ENCODE measurements around the gene CPLANE1. TPM values are rescaled to one million over a fixed set of nuclear protein-coding genes. Genes with fewer than 3 reads are reported as not detected.
"Not testable (repeated sequence)": the region's sequence is repeated elsewhere in the genome, so short reads cannot be mapped to it uniquely, and the experiment has no call there.

The CPLANE1 gene
- total RNA-seq, 2 donors from 2014 or later = 9.0 to 22.5 TPM

- no peaks in the 10 kb centered on the region for H3K9me3 ChIP-seq
- no peak for TF ChIP-seq CTCF (IDR thresholded peaks at IDR 0.05)
- DNase-seq (ENCODE audit: low spot score) = no peak
Observed at GRCh38 chr5:37090781-37091180, 158.4 kb downstream of the CPLANE1 start.

DNA sequence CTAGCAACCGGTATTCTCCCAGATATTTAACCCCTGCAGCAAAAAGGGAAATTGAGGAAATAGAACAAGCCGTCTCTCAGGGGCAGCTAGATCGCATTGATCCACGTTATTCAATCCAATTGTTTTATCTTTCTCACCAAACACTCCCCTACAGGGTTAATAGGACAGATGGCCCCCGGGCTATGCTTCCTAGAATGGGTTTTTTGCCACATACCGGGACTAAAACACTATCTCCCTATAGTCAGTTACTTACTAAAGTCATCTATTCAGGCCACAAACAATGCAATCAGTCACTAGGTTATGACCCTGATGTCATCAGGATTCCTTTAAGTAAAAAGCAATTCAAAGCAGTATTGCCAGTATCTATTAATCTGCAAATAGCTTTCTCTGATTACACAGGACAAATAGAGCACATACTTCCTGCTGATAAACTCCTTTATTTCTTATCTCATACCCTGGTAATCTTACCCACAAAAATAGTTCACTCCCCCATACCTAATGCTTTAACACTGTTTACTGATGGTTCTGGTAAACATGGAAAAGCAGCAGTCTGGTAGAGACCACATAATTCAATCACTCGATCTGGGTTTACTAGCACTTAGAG lies 159.0 kb downstream of the CPLANE1 start:
- no peak overlapping the region for H3K4me3 ChIP-seq
- no peaks in the 10 kb centered on the region for H3K9me3 ChIP-seq
- no peaks in the 10 kb centered on the region for H3K27me3 ChIP-seq
- H3K4me1 ChIP-seq = no peaks in the 10 kb centered on the region
- no peak overlapping the region for H3K27ac ChIP-seq
- no peak for DNase-seq (ENCODE audit: low spot score)
- TF ChIP-seq CTCF (IDR thresholded peaks at IDR 0.05) = no peak
- no peaks in the 10 kb centered on the region for H3K36me3 ChIP-seq

More at GRCh38 chr5:37090781-37091180, 158.4 kb downstream of the CPLANE1 start:
- Histone ChIP-seq H3K4me3 (no peak overlapping the region), H3K27me3 (no peaks in the 10 kb centered on the region), H3K4me1 (no peaks in the 10 kb centered on the region), H3K36me3 (no peaks in the 10 kb centered on the region), H3K27ac (no peak overlapping the region)

DNA sequence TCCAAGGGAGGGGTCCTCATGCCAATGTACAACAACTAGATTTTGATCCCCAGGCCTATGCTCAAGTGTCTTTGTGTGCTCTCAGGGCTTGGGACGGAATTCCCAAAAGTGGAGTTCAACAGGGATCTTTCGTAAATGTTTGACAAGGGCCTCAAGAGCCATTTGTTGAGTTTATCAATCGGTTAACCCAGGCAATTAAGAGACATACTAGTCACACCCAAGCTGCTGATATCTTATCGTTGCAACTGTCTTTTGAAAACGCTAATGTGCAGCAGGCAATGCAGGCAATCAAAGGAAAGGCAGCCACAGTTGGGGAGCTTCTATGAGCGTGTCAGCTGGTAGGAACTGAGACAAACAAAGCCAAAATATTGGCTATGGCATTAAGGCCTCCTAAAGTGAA lies 161.2 kb downstream of the CPLANE1 start:
- H3K27me3 ChIP-seq = no peaks in the 10 kb centered on the region
- no peaks in the 10 kb centered on the region for H3K4me1 ChIP-seq
- no peak overlapping the region for H3K4me3 ChIP-seq
- no peaks in the 10 kb centered on the region for H3K36me3 ChIP-seq
- DNase-seq (ENCODE audit: low spot score) = no peak
- H3K9me3 ChIP-seq = no peaks in the 10 kb centered on the region
- no peak for TF ChIP-seq CTCF (IDR thresholded peaks at IDR 0.05)
- no peak overlapping the region for H3K27ac ChIP-seq

- H3K27me3 ChIP-seq = no peaks in the 10 kb centered on the region
- no peak for TF ChIP-seq CTCF (IDR thresholded peaks at IDR 0.05)
- no peak for DNase-seq (ENCODE audit: low spot score)
- H3K4me3 ChIP-seq = no peak overlapping the region
- H3K4me1 ChIP-seq = no peaks in the 10 kb centered on the region
- no peak overlapping the region for H3K27ac ChIP-seq
- no peaks in the 10 kb centered on the region for H3K36me3 ChIP-seq
- no peaks in the 10 kb centered on the region for H3K9me3 ChIP-seq
Observed at GRCh38 chr5:37086466-37087173, 162.6 kb downstream of the CPLANE1 start.

- H3K9me3 ChIP-seq; DNase-seq (ENCODE audit: low spot score); H3K4me3 ChIP-seq; H3K27me3 ChIP-seq; H3K36me3 ChIP-seq; H3K27ac ChIP-seq; H3K4me1 ChIP-seq: not testable (repeated sequence)
Observed at GRCh38 chr5:37086026-37086425, 163.2 kb downstream of the CPLANE1 start.

DNA sequence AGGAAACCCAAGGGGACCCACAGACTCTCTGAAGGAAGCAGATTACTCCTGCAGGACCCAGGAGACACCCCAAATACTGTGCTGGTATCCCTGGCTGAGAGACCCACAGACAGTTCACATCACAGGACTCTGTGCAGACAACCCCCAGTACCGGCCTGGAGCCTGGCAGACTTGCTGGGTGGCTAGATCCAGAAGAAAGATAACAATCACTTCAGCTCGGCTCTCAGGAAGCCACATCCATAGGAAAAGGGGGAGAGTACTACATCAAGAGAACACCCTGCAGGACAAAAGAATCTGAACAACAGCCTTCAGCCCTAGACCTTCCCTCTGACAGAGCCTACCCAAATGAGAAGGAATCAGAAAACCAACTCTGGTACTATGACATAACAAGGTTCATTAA lies 166.2 kb downstream of the CPLANE1 start:
- not testable (repeated sequence) for H3K9me3 ChIP-seq; DNase-seq (ENCODE audit: low spot score); H3K27ac ChIP-seq; H3K4me3 ChIP-seq; H3K4me1 ChIP-seq; H3K27me3 ChIP-seq; H3K36me3 ChIP-seq

DNA sequence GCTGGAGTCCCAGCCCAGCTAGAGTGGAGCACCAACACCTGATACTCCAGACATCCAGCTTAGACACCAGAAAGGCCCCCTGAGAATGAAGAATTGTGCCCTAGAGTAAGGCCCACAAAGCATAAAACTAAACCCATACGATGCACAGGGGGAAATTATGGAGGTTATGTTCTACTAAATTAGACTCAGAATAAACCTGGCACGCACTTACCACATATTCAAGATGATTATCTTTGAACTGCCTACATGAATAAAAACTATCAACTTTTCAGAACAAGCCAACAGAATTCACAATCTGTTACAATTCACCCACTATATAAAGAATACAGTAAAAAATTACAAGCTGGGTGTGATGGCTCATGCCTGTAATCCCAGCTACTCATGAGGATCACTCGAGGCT lies 168.5 kb downstream of the CPLANE1 start:
- TF ChIP-seq CTCF (IDR thresholded peaks at IDR 0.05) = no peak
- Histone ChIP-seq H3K9me3 (no peaks in the 10 kb centered on the region), H3K4me3 (no peak overlapping the region), H3K27ac (no peak overlapping the region), H3K36me3 (no peaks in the 10 kb centered on the region), H3K4me1 (no peaks in the 10 kb centered on the region), H3K27me3 (no peaks in the 10 kb centered on the region)
- no peak for DNase-seq (ENCODE audit: low spot score)

Measured in right atrium auricular region (tissue), 2 donors.